ENCODE measurements around the gene KRT13.

GRCh38 chr17:41528959-41529353 lies 23.5 kb upstream of the KRT13 start:
- TF ChIP-seq EZH2 (IDR thresholded peaks at IDR 0.05; ENCODE audit: borderline replicate concordance) (no peak), CTCF (IDR thresholded peaks at IDR 0.05; ENCODE audit: poor library complexity) (no peak), EZH2phosphoT487 (IDR thresholded peaks at IDR 0.05; ENCODE audit: low read depth, severe bottlenecking, unreplicated experiment) (no peak)

All from hepatocyte (in vitro differentiated cells).